Hepatic stellate cell (primary cell): ENCODE measurements around the gene PCSK4.
"Not testable (repeated sequence)": the region's sequence is repeated elsewhere in the genome, so short reads cannot be mapped to it uniquely, and the experiment has no call there.

Experiments used
- DNase-seq: peaks from one replicate; pipeline ENCODE4 v3.0.0; 2011; ENCODE audit warnings: low spot score

The PCSK4 gene

DNA sequence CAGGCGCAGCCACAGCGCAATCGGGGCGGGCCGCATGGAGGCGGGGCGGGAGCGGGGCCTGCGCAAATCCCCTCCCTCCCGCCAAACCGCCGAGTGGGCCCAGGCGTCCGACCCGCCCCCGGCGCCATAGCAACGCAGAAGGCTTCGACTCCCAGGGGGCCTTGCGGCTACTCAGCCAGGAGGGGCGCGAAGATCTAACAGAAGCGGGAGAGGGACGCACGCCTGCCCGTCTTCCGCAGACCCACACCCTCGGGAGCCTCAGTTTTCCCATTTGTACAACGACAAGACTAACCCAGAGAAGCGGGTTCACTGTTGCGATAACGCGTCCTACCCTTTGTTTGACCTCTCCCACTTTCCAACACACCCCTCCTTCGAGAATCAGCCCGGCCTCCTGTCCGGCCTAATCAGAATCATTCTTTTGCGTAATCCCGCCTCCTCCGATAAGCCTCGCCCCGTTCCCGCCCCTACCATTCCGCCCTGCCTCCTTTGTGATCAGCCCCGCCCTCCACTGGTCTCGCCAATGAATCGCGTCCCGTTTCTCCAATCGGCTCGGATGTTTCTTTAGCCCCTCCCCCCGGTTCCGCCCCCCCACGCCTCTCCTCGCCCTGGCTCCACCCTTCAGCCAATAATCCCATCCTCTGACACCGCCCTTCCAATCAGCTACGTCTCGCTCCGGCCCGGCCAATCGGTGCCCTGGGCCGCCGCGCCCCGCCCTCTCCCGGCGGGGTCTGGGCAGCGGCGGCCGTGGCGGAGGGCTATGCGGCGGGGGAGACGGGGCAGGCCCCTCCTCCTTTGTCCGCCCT is at the start of gene PCSK4:
Gene PCSK4 (minus strand): TSS at position 40 of the 803 bp plus-strand sequence. CDS start 4 bp downstream, at position 36.
- DNase-seq: peak; percentile 98

DNA sequence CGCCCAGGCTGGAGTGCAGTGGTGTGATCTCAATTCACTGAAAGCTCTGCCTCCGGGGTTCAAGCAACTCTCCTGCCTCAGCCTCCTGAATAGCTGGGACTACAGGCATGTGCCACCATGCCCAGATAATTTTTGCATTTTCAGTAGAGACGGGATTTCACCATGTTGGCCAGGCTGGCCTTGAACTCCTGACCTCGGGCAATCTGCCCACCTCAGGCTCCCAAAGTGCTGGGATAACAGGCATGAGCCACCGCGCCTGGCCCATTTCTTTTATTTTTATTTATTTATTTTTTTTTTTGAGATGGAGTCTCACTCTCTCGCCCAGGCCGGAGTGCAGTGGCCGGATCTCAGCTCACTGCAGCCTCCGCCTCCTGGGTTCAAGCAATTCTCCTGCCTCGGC is 49.6 kb upstream of the PCSK4 start:
- not testable (repeated sequence) for DNase-seq

DNA sequence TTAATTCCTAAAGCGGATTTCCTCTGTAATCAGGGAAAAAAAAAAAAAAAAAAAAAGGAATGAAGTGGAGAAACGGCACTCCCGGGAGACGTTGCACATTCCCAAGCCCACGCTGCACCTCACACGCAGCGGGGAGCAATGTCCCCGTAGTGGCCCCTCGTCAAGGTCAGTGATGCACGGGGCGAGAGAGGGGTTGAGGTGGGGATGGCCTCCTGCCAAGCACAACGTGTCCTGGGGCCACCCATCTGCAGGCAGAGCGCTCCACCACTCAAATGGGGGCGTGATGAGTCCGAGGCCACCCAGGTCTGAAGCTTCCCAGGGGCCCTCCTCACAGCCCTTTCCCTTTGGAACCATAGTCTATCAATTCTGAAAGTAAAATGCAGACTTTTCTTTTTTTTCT is 48.8 kb upstream of the PCSK4 start:
- no peak for DNase-seq

GRCh38 chr19:1535699-1536098 is 45.5 kb upstream of the PCSK4 start:
- not testable (repeated sequence) for DNase-seq

GRCh38 chr19:1534972-1535371 is 44.8 kb upstream of the PCSK4 start:
- no peak for DNase-seq

DNA sequence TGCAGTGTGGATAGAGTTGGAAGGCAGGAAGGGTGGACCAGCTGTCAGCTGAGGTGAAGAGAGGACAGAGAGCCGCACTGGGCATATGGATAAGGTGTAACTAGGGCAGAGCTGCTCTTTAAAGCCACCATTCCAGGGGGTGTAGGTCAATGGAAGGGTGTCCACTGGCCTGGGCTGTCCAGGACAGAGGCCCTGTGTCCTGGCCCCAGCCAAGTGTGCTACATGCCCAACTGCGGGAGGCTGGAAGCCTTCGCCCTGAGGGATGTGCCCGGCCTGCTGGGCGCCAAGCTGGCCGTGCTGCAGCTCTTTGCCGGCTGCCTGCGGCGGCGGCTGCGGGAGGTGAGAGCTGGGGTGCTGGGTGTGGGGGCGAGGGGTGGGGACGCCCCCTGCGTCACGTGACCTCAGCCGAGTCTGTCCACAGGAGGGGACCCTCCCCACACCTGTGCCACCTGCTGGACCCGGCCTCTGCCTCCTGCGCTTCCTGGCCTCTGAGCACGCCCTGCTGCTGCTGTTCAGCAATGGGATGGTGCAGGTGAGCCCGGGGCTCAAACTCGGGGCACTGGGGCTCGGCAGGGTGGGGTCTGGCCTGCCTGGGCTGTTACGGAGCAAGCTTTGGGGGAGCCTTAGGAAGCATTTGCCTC is 43.5 kb upstream of the PCSK4 start:
- DNase-seq: no peak

GRCh38 chr19:1532003-1532402 is 41.9 kb upstream of the PCSK4 start:
- DNase-seq: no peak

DNA sequence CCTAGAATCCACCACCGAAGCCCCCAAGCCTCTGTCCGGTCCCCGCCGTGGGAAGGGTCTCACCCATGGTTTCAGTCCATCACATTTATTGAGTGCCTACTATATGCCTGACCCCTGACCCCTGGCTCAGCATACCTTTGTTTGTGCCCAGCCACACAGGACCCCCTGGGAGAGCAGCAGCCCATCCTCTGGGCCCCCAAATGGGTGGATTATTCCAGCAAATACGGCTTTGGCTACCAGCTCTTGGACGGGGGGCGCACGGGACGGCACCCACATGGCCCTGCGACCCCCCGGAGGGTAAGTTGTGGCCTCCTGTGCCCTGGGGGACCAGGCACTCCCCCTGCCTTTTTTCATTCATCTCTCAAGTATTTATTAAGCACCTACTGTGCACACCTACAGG is 41.4 kb upstream of the PCSK4 start:
- DNase-seq: no peak

DNA sequence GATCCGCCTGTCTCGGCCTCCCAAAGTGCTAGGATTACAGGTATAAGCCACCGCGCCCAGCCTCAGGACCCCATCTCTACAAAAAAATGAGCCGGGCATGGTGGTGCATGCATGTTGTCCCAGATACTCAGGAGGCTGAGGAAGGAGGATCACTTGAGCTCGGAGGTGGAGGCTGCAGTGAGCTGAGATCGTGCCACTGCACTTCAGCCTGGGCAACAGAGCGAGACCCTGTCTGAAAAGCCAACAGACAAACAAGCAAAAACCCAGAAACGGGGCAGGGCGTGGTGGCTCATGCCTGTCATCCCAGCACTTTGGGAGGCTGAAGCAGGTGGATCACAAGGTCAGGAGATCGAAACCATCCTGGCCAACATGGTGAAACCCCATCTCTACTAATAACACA is 40.7 kb upstream of the PCSK4 start:
- not testable (repeated sequence) for DNase-seq

GRCh38 chr19:1529430-1529816 is 39.3 kb upstream of the PCSK4 start:
- no peak for DNase-seq

- no peak for DNase-seq
Observed at GRCh38 chr19:1528596-1529429, 38.7 kb upstream of the PCSK4 start.

- no peak for DNase-seq
Observed at GRCh38 chr19:1527650-1528309, 37.6 kb upstream of the PCSK4 start.

GRCh38 chr19:1526979-1527649 is 37.0 kb upstream of the PCSK4 start:
- DNase-seq: no peak

DNA sequence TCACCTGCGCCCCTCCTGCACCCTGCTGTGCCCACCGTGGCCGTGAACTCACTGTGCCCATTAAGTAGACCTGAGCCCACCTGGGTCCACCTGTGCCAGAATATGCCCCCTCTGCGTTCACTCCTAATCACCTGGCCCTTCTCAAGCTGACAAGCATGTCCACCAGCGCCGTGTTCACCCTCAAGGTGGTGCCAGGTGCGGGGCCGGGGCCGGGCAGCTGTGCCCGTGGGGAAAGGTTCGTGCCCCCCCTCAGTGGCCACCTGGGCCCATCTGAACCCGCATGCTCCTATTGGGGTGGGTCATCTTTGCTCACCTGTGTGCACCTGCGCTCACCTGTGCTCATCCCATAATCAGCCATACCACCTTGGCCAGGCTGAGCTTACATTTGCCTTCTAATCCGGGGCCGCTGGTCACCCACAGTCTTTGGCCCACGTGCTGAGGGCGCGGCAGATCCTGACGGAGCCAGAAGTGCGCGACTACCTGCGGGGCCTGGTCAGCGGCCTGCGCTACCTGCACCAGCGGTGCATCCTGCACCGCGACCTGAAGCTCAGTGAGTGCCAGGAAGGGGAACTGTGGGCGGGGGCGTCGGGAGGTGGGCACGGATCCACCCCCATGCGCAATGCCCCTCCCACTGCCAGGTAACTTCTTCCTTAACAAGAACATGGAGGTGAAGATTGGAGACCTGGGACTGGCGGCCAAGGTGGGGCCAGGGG is 36.1 kb upstream of the PCSK4 start:
- no peak for DNase-seq

DNA sequence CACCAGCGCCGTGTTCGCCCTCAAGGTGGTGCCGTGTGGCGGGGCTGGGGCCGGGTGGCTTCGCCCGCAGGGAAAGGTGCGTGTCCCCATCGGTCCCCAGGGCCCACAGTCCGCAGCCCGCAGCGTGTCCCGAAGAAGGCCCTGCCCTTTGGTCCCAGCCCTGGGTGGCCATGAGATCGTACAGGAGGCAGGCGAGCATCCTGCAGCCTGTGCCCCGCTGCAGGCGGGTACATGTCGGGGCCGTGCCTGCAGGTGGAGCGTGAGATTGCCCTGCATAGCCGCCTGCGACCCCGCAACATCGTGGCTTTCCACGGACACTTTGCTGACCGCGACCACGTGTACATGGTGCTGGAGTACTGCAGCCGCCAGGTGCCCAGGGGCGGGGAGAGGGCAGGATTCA is 35.2 kb upstream of the PCSK4 start:
- DNase-seq: no peak

DNA sequence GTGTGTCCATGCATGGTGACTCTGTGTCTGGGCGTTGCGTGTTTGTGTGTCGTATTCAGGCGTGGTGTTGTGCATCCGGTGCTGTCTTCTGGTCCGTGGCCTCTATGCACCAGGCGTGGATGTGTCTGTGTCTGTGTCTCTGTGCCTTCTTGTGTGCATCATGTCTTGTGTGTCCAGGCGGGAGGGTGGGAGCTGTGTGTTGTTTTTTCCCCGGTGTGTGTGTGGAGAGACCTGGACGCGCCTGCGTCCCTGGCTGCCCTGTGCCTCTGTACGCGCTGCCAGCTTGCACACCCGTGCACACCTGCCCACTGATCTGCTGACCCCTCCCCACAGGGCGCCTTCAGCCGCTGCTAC is 34.8 kb upstream of the PCSK4 start:
- DNase-seq: no peak

GRCh38 chr19:1524287-1524971 is 34.3 kb upstream of the PCSK4 start:
- DNase-seq: no peak

DNA sequence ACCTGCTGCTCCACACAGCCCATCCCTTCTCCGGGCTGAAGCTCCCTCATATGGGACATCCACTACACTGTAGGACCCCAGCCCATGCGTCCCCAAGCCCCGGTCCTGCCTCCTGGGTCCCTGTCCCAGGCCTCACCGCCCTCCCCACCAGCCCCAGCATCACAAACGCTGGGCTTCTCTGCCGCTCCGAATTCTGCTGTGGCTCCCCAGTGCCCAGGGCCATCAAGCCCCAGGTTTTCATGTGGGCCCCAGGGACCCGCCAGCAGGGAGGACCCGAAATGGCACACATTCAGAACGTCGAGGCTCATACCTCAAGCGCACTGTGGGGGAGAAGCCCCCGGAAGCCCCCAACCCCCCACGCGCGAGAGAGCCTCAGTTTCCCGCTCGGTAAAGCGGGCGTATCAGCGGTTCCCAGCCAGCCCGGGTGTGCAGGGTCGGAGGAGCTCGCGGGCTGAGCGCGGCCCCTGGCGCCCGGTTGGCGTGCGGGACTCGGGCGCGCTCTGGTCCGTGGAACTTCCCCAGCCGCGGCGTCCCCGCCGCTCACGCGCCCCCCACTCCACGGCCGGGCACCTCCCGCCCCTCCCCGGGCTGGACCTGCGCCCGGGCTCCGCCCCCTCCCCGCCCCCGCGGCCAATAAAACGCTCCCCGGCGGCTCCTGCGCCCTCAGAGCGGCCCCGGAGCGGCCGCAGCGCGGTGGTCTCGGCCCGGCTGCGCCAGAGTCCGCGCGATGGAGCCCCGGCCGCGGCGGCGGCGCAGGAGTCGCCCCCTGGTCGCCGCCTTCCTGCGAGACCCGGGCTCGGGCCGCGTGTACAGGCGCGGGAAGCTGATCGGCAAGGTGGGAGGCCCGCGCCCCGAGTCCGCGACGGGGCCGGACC is 33.5 kb upstream of the PCSK4 start, which contains the start of gene PLK5:
Gene PLK5 (plus strand): TSS at position 666 of the 875 bp plus-strand sequence. CDS start 2,920 bp downstream, outside the sequence.
- DNase-seq: no peak

DNA sequence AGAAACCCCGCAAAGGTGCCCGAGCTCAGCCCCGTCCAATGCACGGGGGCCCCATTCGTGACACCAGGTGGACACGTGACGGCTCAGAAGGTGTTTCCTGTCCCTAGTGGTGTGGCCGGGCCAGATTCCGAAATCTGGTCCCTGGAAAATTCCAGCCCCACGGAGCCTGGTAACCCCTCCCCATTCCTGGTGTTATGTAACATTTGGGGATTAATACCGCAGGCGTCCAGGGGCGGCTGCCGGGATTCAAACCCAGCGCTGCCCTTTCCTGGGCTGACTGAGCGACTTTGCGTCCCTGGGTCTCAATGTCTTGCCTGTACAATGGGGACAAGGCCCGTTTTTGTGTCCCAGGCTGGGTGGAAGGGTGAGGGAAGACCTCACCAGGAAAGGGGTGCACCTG is 32.7 kb upstream of the PCSK4 start:
- DNase-seq: no peak
